OCI-LY7 (cell line): ENCODE results near the gene REPIN1. TPM values are rescaled to one million over a fixed set of nuclear protein-coding genes. Genes with fewer than 3 reads are reported as not detected.

ENCODE experiments used
- BruUV-seq: library from RNA; stranded (reverse); fragments of 400-500 nt; replicated peaks from 2 replicates; lab custom pipeline; 2021; lab: Mats Ljungman, UMichigan
- CTCF ChIA-PET: fragments of 300-600 bp; sonication (Branson Sonifier 250); formaldehyde crosslinking; loops from one replicate; lab custom pipeline; 2022; ENCODE audit warnings: antibody characterized with exemption; ENCODE audit not compliant: unreplicated experiment; lab: Charles Lee
- POLR2A ChIA-PET: fragments of 300-600 bp; sonication (Branson Sonifier 250); formaldehyde crosslinking; loops from one replicate; lab custom pipeline; 2022; ENCODE audit warnings: antibody characterized with exemption; lab: Charles Lee
- DNase-seq: peaks from one replicate; pipeline ENCODE4 v3.0.0-alpha.2; 2015; ENCODE audit warnings: low spot score
- H2AFZ ChIP-seq: fragments of 200-600 bp; sonication (generic), shearing (Covaris generic); 2 replicates; pipeline ENCODE4 v1.6.1; 2014; ENCODE audit warnings: mild to moderate bottlenecking, antibody characterized with exemption, low read length, moderate library complexity
- H3K27ac ChIP-seq: fragments of 200-600 bp; sonication (generic); 2 replicates; pipeline ENCODE4 v1.5.1; 2014; ENCODE audit warnings: mixed run types, low read depth, mild to moderate bottlenecking, moderate library complexity, low read length, inconsistent platforms; ENCODE audit not compliant: poor library complexity, severe bottlenecking
- H3K36me3 ChIP-seq: fragments of 200-600 bp; sonication (generic); 2 replicates; pipeline ENCODE4 v1.6.1; 2014; ENCODE audit warnings: mild to moderate bottlenecking, antibody characterized with exemption, low read length, moderate library complexity, mixed read lengths; ENCODE audit not compliant: insufficient read depth
- H3K4me1 ChIP-seq: fragments of 200-600 bp; sonication (generic); 2 replicates; pipeline ENCODE4 v1.5.1; 2014; ENCODE audit warnings: mild to moderate bottlenecking, low read length; ENCODE audit not compliant: insufficient read depth, poor library complexity, severe bottlenecking
- H3K4me2 ChIP-seq: fragments of 200-600 bp; sonication (generic); 2 replicates; pipeline ENCODE4 v1.6.1; 2014; ENCODE audit warnings: mild to moderate bottlenecking, low read length
- H3K4me3 ChIP-seq: fragments of 200-600 bp; sonication (generic); 2 replicates; pipeline ENCODE4 v1.5.1; 2014; ENCODE audit warnings: mild to moderate bottlenecking, low read depth, low read length; ENCODE audit not compliant: poor library complexity, severe bottlenecking
- H3K79me2 ChIP-seq: fragments of 200-600 bp; sonication (generic); 2 replicates; pipeline ENCODE4 v1.6.1; 2016; ENCODE audit warnings: low read depth, mild to moderate bottlenecking, low read length, moderate library complexity, mixed read lengths; ENCODE audit not compliant: insufficient read depth
- H3K9me2 ChIP-seq: fragments of 200-600 bp; sonication (generic); 2 replicates; pipeline ENCODE4 v1.6.1; 2016; ENCODE audit warnings: mild to moderate bottlenecking, low read length, mixed read lengths; ENCODE audit not compliant: insufficient read depth
- H3K9me3 ChIP-seq: fragments of 200-600 bp; sonication (generic); 2 replicates; pipeline ENCODE4 v1.6.1; 2014; ENCODE audit warnings: mild to moderate bottlenecking, mixed run types, low read length, mixed read lengths
- H4K20me1 ChIP-seq: fragments of 200-600 bp; sonication (generic); 2 replicates; pipeline ENCODE4 v1.6.1; 2014; ENCODE audit warnings: mild to moderate bottlenecking, antibody characterized with exemption, low read length, moderate library complexity, mixed read lengths; ENCODE audit not compliant: insufficient read depth
- EZH2phosphoT487 ChIP-seq: fragments of 200-600 bp; sonication (generic); IDR thresholded peaks from 2 replicates; pipeline ENCODE4 v1.6.1; 2018; ENCODE audit warnings: low read depth, borderline replicate concordance, mild to moderate bottlenecking, mixed run types, antibody characterized with exemption, low read length, moderate library complexity, mixed read lengths
- intact Hi-C: fragments of 100-400 bp; cut with micrococcal nuclease; formaldehyde crosslinking; loops from one replicate; pipeline ENCODE4 v1.10.0; 2022; ENCODE audit not compliant: unreplicated experiment
- total RNA-seq, 2 experiments: library from RNA; depleted of rRNA in 1 of 2; stranded (reverse); fragments of >200 nt in 1 of 2; shearing (Covaris generic) in 1 of 2; gene quantifications; 2 replicates each; pipeline ENCODE4 v1.2.3, GENCODE V29; 2014 to 2022
- TF ChIP-seq, protein P1 (sequence below): fragments of 200-600 bp; sonication (generic); conservative IDR thresholded peaks from 2 replicates; pipeline ENCODE4 v1.5.1; 2014; ENCODE audit warnings: mild to moderate bottlenecking, antibody characterized with exemption, low read length, moderate library complexity, mixed read lengths

REPIN1 gene
- total RNA-seq, 2 experiments from 2014 or later, result 19.0 to 46.2 TPM

DNA sequence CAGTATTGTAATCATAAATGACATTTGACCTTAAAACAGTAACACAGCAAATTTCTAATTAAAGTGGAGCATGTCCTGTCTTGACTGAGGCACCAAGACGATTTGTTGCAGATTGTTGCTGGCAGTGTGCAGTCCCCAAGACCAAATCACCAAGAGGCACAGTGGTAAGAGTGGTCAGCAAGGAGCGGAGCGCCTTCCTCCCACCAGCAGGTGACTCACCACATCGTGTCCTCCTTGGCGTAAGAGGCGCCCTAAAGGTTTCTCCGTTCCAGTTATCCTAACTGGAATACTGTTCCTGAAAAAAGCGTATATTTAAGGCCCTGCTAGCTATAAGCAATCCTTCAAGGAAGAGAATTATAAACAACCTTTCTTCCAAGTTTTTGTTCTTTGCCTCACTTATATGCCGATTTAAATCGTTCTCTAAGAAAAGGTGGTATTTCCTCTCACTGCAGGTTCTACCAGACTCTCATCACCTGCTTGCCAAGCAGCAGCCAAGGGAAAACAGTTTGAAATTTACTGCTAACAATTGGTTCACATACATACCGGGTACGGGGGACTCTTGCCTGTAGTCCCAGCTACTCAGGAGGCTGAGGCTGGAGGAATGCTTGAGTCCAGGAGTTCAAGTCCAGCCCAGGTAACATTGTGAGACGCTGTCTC, 10.7 kb upstream of the REPIN1 start:
- CTCF ChIA-PET, result no interaction called here
- no peaks in the 10 kb centered on the region for H4K20me1 ChIP-seq
- H3K9me2 ChIP-seq, result no peaks in the 10 kb centered on the region
- H2AFZ ChIP-seq, result peak overlapping the region; percentile 33; the same call in 1 of the 2 replicates
- peaks cover 20% of the 10 kb centered on the region for H3K4me1 ChIP-seq
- H3K4me2 ChIP-seq, result peak overlapping the region; percentile 35; the same call in 1 of the 2 replicates
- intact Hi-C loops, result no loop called here
- POLR2A ChIA-PET, result interaction anchor here (0.7 to 1.0 kb wide), 3 partner anchors 9 to 520 kb away, joined by 3 read pairs; no protein-coding TSS in a partner anchor
- TF ChIP-seq, protein P1, sequence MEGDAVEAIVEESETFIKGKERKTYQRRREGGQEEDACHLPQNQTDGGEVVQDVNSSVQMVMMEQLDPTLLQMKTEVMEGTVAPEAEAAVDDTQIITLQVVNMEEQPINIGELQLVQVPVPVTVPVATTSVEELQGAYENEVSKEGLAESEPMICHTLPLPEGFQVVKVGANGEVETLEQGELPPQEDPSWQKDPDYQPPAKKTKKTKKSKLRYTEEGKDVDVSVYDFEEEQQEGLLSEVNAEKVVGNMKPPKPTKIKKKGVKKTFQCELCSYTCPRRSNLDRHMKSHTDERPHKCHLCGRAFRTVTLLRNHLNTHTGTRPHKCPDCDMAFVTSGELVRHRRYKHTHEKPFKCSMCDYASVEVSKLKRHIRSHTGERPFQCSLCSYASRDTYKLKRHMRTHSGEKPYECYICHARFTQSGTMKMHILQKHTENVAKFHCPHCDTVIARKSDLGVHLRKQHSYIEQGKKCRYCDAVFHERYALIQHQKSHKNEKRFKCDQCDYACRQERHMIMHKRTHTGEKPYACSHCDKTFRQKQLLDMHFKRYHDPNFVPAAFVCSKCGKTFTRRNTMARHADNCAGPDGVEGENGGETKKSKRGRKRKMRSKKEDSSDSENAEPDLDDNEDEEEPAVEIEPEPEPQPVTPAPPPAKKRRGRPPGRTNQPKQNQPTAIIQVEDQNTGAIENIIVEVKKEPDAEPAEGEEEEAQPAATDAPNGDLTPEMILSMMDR, result 0 out of 2 replicates have a peak, but pooled peaks have one; percentile 11
- no peak for TF ChIP-seq EZH2phosphoT487
- H3K4me3 ChIP-seq, result no peak overlapping the region
- H3K9me3 ChIP-seq, result no peaks in the 10 kb centered on the region
- H3K36me3 ChIP-seq, result no peaks in the 10 kb centered on the region
- H3K79me2 ChIP-seq, result no peaks in the 10 kb centered on the region
- DNase-seq, result no peak
- no TSS peak for BruUV-seq
- no peak overlapping the region for H3K27ac ChIP-seq

DNA sequence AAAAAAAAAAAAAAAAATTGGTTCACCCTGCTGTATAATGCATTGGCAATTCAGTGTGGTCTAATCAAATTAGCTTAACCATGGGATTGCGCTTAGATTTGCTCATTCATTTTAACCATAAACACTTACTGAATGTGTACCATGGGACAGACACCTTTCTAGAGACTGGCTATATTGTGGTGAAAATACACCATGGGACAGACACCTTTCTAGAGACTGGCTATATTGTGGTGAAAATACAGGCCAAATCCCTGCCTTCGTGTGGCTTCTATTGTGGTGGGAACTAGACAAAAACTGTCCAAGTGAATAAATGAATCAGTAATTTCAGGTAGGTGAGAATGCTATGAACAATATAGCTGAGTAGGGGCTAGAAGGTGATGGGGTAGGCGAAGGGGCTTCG, 10.2 kb upstream of the REPIN1 start:
- H3K36me3 ChIP-seq, result no peaks in the 10 kb centered on the region
- ChIA-PET POLR2A (interaction anchor here (0.7 to 1.0 kb wide), 3 partner anchors 12 to 519 kb away, joined by 3 to 4 read pairs (median 3); no protein-coding TSS in a partner anchor), CTCF (no interaction called here)
- intact Hi-C loops, result no loop called here
- no peaks in the 10 kb centered on the region for H3K9me2 ChIP-seq
- H2AFZ ChIP-seq, result no peak overlapping the region
- no peaks in the 10 kb centered on the region for H3K9me3 ChIP-seq
- H3K79me2 ChIP-seq, result no peaks in the 10 kb centered on the region
- peaks cover 21% of the 10 kb centered on the region for H3K4me1 ChIP-seq
- H3K4me2 ChIP-seq, result no peak overlapping the region
- BruUV-seq, result no TSS peak
- no peak for TF ChIP-seq EZH2phosphoT487
- TF ChIP-seq, protein P1, result no peak
- H3K27ac ChIP-seq, result no peak overlapping the region
- H4K20me1 ChIP-seq, result no peaks in the 10 kb centered on the region
- no peak for DNase-seq
- H3K4me3 ChIP-seq, result no peak overlapping the region
